22Rv1 (cell line): ENCODE results near the gene CMTM7.

Experiments used
- ZFX ChIP-seq: fragments of 450-650 bp; IDR thresholded peaks from 2 replicates; pipeline ENCODE4 v1.6.1; 2017; ENCODE audit warnings: antibody characterized with exemption, borderline replicate concordance
- TF ChIP-seq, protein P1 (sequence below): fragments of 450-650 bp; IDR thresholded peaks from 2 replicates; pipeline ENCODE4 v1.5.1; 2017; ENCODE audit warnings: mild to moderate bottlenecking

DNA sequence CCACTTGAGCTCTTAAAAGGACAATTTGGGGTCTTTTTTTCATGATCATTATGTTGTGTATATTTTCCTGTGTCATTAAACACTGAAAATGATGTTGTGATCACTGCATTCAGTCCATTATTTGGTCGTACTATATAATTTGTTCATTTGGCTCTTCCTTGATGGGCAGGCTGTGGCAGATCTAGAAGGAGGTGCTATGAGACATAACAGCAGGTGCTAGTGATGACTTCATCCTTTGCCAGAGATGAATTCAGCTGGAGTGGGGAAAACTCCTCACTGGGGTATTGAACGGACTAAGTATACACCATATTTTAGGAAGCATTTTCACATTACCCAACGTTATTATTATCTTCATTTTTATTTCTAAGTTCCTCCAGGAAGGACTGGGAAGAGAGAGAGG, 12.0 kb downstream of the CMTM7 start:
- TF ChIP-seq, protein P1, sequence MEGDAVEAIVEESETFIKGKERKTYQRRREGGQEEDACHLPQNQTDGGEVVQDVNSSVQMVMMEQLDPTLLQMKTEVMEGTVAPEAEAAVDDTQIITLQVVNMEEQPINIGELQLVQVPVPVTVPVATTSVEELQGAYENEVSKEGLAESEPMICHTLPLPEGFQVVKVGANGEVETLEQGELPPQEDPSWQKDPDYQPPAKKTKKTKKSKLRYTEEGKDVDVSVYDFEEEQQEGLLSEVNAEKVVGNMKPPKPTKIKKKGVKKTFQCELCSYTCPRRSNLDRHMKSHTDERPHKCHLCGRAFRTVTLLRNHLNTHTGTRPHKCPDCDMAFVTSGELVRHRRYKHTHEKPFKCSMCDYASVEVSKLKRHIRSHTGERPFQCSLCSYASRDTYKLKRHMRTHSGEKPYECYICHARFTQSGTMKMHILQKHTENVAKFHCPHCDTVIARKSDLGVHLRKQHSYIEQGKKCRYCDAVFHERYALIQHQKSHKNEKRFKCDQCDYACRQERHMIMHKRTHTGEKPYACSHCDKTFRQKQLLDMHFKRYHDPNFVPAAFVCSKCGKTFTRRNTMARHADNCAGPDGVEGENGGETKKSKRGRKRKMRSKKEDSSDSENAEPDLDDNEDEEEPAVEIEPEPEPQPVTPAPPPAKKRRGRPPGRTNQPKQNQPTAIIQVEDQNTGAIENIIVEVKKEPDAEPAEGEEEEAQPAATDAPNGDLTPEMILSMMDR = no peak
- no peak for TF ChIP-seq ZFX
